Keratinocyte (primary cell): ENCODE data around the gene DMXL2. TPM values are rescaled to one million over a fixed set of nuclear protein-coding genes. Genes with fewer than 3 reads are reported as not detected.

Experiments
- DNase-seq: peaks from one replicate; pipeline ENCODE4 v3.0.0-alpha.2; 2011; ENCODE audit warnings: low read depth, missing footprints, low spot score
- FAIRE-seq: peaks from 2 replicates; lab custom pipeline; 2011; peaks lifted over from hg19 to GRCh38; lab: Jason Lieb, UNC
- H2AFZ ChIP-seq: 2 replicates; pipeline ENCODE4 v1.6.0; 2012; ENCODE audit warnings: low read length, control low read depth, inconsistent platforms; ENCODE audit not compliant: control insufficient read depth
- H3K27ac ChIP-seq: 2 replicates; pipeline ENCODE4 v1.5.1; 2011; ENCODE audit warnings: low read length; ENCODE audit not compliant: control insufficient read depth, insufficient read depth
- H3K27me3 ChIP-seq: 3 replicates; pipeline ENCODE4 v1.6.0; 2011; ENCODE audit warnings: low read length; ENCODE audit not compliant: control insufficient read depth, insufficient read depth; ENCODE audit errors: extremely low read depth
- H3K36me3 ChIP-seq, 2 experiments: 2 replicates in 1 of 2; 3 replicates in 1 of 2; pipeline ENCODE4 v1.5.1; 2011; ENCODE audit warnings: low read length in 2 of 2, mild to moderate bottlenecking in 1 of 2; ENCODE audit not compliant: control insufficient read depth in 2 of 2, insufficient read depth in 2 of 2; ENCODE audit errors: extremely low read depth in 1 of 2
- H3K4me1 ChIP-seq: 3 replicates; pipeline ENCODE4 v1.5.1; 2011; ENCODE audit warnings: low read length; ENCODE audit not compliant: control insufficient read depth, insufficient read depth; ENCODE audit errors: extremely low read depth
- H3K4me2 ChIP-seq: 3 replicates; pipeline ENCODE4 v1.6.0; 2011; ENCODE audit warnings: low read depth, low read length; ENCODE audit not compliant: control insufficient read depth, insufficient read depth; ENCODE audit errors: extremely low read depth
- H3K4me3 ChIP-seq, 3 experiments: fragments of 200-600 bp in 1 of 3; sonication (generic) in 1 of 3; 2 replicates in 2 of 3; 3 replicates in 1 of 3; pipeline ENCODE4 v1.5.1; 2011 to 2016; ENCODE audit warnings: low read length in 3 of 3, mild to moderate bottlenecking in 3 of 3, control low read depth in 2 of 3, inconsistent platforms in 1 of 3, low read depth in 1 of 3, mixed read lengths in 1 of 3, mixed run types in 1 of 3, moderate library complexity in 1 of 3; ENCODE audit not compliant: control insufficient read depth in 2 of 3, insufficient read depth in 2 of 3; ENCODE audit errors: extremely low read depth in 1 of 3
- H3K79me2 ChIP-seq: 2 replicates; pipeline ENCODE4 v1.6.0; 2012; ENCODE audit warnings: low read length; ENCODE audit not compliant: control insufficient read depth, insufficient read depth
- H3K9ac ChIP-seq: 3 replicates; pipeline ENCODE4 v1.6.0; 2011; ENCODE audit warnings: low read length; ENCODE audit not compliant: control insufficient read depth, insufficient read depth; ENCODE audit errors: extremely low read depth
- H3K9me1 ChIP-seq: 3 replicates; pipeline ENCODE4 v1.6.0; 2011; ENCODE audit warnings: low read length; ENCODE audit not compliant: control insufficient read depth, insufficient read depth; ENCODE audit errors: extremely low read depth
- H3K9me3 ChIP-seq: 2 replicates; pipeline ENCODE4 v1.5.1; 2012; ENCODE audit warnings: low read depth, low read length; ENCODE audit not compliant: control insufficient read depth
- H4K20me1 ChIP-seq: 3 replicates; pipeline ENCODE4 v1.6.0; 2011; ENCODE audit warnings: low read length; ENCODE audit not compliant: control insufficient read depth, insufficient read depth; ENCODE audit errors: extremely low read depth
- CTCF ChIP-seq, 3 experiments: IDR thresholded peaks in 1 of 3; conservative IDR thresholded peaks in 1 of 3; optimal IDR thresholded peaks in 1 of 3; 2 replicates in 2 of 3; 3 replicates in 1 of 3; pipeline versions ENCODE3 to v1.5.1; 2011; ENCODE audit warnings: low read length in 3 of 3, mild to moderate bottlenecking in 3 of 3, moderate library complexity in 2 of 3, control low read depth in 1 of 3, inconsistent platforms in 1 of 3; ENCODE audit not compliant: insufficient read depth in 2 of 3; ENCODE audit errors: extremely low read depth in 1 of 3
- EZH2 ChIP-seq: IDR thresholded peaks from one replicate; pipeline ENCODE4 v1.6.1; 2012; ENCODE audit warnings: inconsistent platforms, mild to moderate bottlenecking, low read length, moderate library complexity
- dilution Hi-C: fragments of 300-500 bp; cut with MboI; formaldehyde crosslinking; loops from one replicate; pipeline ENCODE4 v1.7.0; 2020; ENCODE audit warnings: low sequenced_read_pairs; ENCODE audit not compliant: extremely low pct_ligation_motif_present
- polyA plus RNA-seq, 5 experiments: library from polyadenylated mRNA; depleted of rRNA in 3 of 5; stranded (reverse) in 3 of 5; stranded (forward) in 1 of 5; unstranded in 1 of 5; fragments of >200 nt; gene quantifications; 1 replicate in 1 of 5; 2 replicates in 3 of 5; 3 replicates in 1 of 5; pipeline versions ENCODE4 v1.2.1 to v1.2.3, GENCODE V29; 2011 to 2012; ENCODE audit warnings: missing spikeins in 2 of 5, low read depth in 1 of 5, low replicate concordance in 1 of 5

Gene DMXL2
- polyA plus RNA-seq, 1 donor (not counting 4 experiments of a cell fraction or from before 2014, with no cell fraction given), result 14.9 TPM

- dilution Hi-C loops, result no loop called here
- Histone ChIP-seq H2AFZ (no peak overlapping the region), H3K9me1 (no peaks in the 10 kb centered on the region), H3K4me3 (no peak overlapping the region), H3K9me3 (no peaks in the 10 kb centered on the region), H3K79me2 (no peaks in the 10 kb centered on the region), H3K27me3 (no peaks in the 10 kb centered on the region), H3K36me3 (no peaks in the 10 kb centered on the region), H4K20me1 (no peaks in the 10 kb centered on the region), H3K27ac (no peak overlapping the region), H3K4me2 (no peak overlapping the region), H3K4me1 (no peaks in the 10 kb centered on the region), H3K9ac (no peak overlapping the region)
- FAIRE-seq (no peak), DNase-seq (no peak)
- TF ChIP-seq CTCF (optimal IDR thresholded peaks at IDR 0.05 in 1 of 3, IDR thresholded peaks at IDR 0.05 in 1 of 3, conservative IDR thresholded peaks at IDR 0.05 in 1 of 3; ENCODE audit: extremely low read depth in 1 of 3, insufficient read depth in 2 of 3, low read length in 3 of 3) (no peak), EZH2 (no peak)
Measured at GRCh38 chr15:51516291-51516690, 106.3 kb downstream of the DMXL2 start.

- Histone ChIP-seq H3K9me1 (no peaks in the 10 kb centered on the region), H4K20me1 (no peaks in the 10 kb centered on the region), H3K4me2 (no peak overlapping the region), H3K4me3 (no peak overlapping the region), H2AFZ (no peak overlapping the region), H3K36me3 (no peaks in the 10 kb centered on the region), H3K4me1 (no peaks in the 10 kb centered on the region), H3K27ac (no peak overlapping the region), H3K9me3 (no peaks in the 10 kb centered on the region), H3K27me3 (no peaks in the 10 kb centered on the region), H3K79me2 (no peaks in the 10 kb centered on the region), H3K9ac (no peak overlapping the region)
- dilution Hi-C loops, result no loop called here
- FAIRE-seq (no peak), DNase-seq (no peak)
- TF ChIP-seq CTCF (optimal IDR thresholded peaks at IDR 0.05 in 1 of 3, IDR thresholded peaks at IDR 0.05 in 1 of 3, conservative IDR thresholded peaks at IDR 0.05 in 1 of 3; ENCODE audit: extremely low read depth in 1 of 3, insufficient read depth in 2 of 3, low read length in 3 of 3), result no peak
- TF ChIP-seq EZH2, result no peak
Measured at GRCh38 chr15:51505251-51505650, 117.3 kb downstream of the DMXL2 start.
